Activated T-helper 2 cell treated with anti-CD3 and anti-CD28 coated beads, Interferon-gamma antibody, Interleukin-2, Interleukin-4, amounts not matched to agents 10 μg/mL and 5 μg/mL and 100 μg/mL, durations not matched to agents 14 hours and 24 hours and 36 hours (primary cell): ENCODE data around the gene HAAO. TPM values are rescaled to one million over a fixed set of nuclear protein-coding genes. Genes with fewer than 3 reads are reported as not detected.
A peak's percentile ranks its signal among the peaks of the same experiment; 100 is the strongest.

Experiments
- DNase-seq: peaks from one replicate; pipeline ENCODE4 v3.0.0; 2021; ENCODE audit warnings: low spot score
- H3K27ac Mint-ChIP-seq: one replicate; pipeline ENCODE4 v1.8.0; 2021; ENCODE audit warnings: mixed read lengths
- H3K27me3 Mint-ChIP-seq: one replicate; pipeline ENCODE4 v1.8.0; 2021; ENCODE audit warnings: low read depth, mixed read lengths
- H3K36me3 Mint-ChIP-seq: one replicate; pipeline ENCODE4 v1.8.0; 2021; ENCODE audit warnings: low read depth, mixed read lengths
- H3K4me1 Mint-ChIP-seq: one replicate; pipeline ENCODE4 v1.8.0; 2021; ENCODE audit warnings: low read depth, mixed read lengths
- H3K4me3 Mint-ChIP-seq: one replicate; pipeline ENCODE4 v1.8.0; 2021; ENCODE audit warnings: low read depth, mild to moderate bottlenecking, moderate library complexity, mixed read lengths
- H3K9me3 Mint-ChIP-seq: one replicate; pipeline ENCODE4 v1.8.0; 2021; ENCODE audit warnings: mixed read lengths
- intact Hi-C: fragments of 100-400 bp; cut with micrococcal nuclease; formaldehyde crosslinking; loops from one replicate; pipeline ENCODE4 v1.15.1; 2023
- total RNA-seq: library from RNA; stranded (reverse); gene quantifications from 2 replicates; pipeline ENCODE4 v1.2.3, GENCODE V29; 2022

The HAAO gene
- total RNA-seq, 1 donor from 2014 or later, result 5.1 TPM

- H3K27me3 Mint-ChIP-seq, result peaks cover 7% of the 10 kb centered on the region
- no peak overlapping the region for H3K27ac Mint-ChIP-seq
- H3K9me3 Mint-ChIP-seq, result no peaks in the 10 kb centered on the region
- DNase-seq, result peak; percentile 56
- intact Hi-C loops, result loop anchor here (2.0 to 10.0 kb wide), 4 partner anchors 89 to 779 kb away; no protein-coding TSS in a partner anchor
- no peak overlapping the region for H3K4me3 Mint-ChIP-seq
- H3K4me1 Mint-ChIP-seq, result peaks cover 18% of the 10 kb centered on the region
- no peaks in the 10 kb centered on the region for H3K36me3 Mint-ChIP-seq
Observed at GRCh38 chr2:42828487-42829425, 36.4 kb upstream of the HAAO start.

DNA sequence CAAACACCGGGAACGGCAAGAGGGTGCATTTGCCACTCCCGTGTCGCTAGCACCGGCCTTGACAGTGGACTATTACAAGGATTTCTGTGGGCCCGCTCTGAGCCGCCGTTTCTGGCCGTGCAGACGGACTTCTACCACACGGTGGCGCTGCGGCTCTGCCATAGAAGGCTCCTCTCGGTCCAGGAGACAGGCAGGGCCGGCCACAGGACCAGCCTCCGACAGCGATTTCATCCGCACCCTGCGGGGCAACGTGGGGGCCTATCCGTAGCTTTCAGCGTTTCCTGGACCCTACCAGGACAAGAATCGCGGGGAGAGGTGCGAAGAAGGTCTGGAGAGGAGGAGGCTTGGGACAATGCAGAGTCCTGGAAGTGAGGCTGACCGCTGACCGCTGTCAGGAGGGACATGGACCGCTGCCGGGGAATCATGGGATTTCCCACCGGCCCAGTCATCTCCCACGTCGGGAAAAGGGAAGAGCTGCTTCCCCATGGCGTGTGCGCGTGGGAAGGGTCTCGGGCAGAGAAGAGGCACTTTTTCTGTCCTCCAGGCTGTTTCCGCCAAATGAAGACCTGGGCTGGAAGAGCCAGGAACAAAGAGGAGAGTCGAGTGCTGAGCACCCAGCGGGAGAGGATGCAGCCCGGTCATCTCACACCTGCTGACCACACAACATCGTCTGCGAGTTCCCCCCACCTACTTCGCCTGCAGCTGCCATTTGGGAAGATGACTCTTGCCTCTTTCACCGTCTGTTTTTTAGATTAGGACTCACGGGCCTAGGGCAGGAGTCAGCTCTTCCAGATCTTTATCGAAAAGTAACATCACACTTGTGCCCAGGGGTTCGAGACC is 35.5 kb upstream of the HAAO start:
- Mint-ChIP-seq H3K27ac (no peak overlapping the region), H3K4me3 (peak overlapping the region; percentile 65), H3K4me1 (peaks cover 18% of the 10 kb centered on the region), H3K27me3 (peaks cover 7% of the 10 kb centered on the region), H3K9me3 (no peaks in the 10 kb centered on the region), H3K36me3 (no peaks in the 10 kb centered on the region)
- peak; percentile 67 for DNase-seq
- intact Hi-C loops, result loop anchor here (1.0 to 10.0 kb wide), 6 partner anchors 17 to 779 kb away; no protein-coding TSS in a partner anchor

GRCh38 chr2:42826231-42826630 is 33.8 kb upstream of the HAAO start:
- no peaks in the 10 kb centered on the region for H3K9me3 Mint-ChIP-seq
- H3K36me3 Mint-ChIP-seq, result no peaks in the 10 kb centered on the region
- no peak overlapping the region for H3K27ac Mint-ChIP-seq
- no peak for DNase-seq
- H3K4me1 Mint-ChIP-seq, result peaks cover 18% of the 10 kb centered on the region
- H3K27me3 Mint-ChIP-seq, result peaks cover 7% of the 10 kb centered on the region
- H3K4me3 Mint-ChIP-seq, result no peak overlapping the region
- intact Hi-C loops, result loop anchor here (2.0 to 10.0 kb wide), 4 partner anchors 15 to 781 kb away; no protein-coding TSS in a partner anchor

DNA sequence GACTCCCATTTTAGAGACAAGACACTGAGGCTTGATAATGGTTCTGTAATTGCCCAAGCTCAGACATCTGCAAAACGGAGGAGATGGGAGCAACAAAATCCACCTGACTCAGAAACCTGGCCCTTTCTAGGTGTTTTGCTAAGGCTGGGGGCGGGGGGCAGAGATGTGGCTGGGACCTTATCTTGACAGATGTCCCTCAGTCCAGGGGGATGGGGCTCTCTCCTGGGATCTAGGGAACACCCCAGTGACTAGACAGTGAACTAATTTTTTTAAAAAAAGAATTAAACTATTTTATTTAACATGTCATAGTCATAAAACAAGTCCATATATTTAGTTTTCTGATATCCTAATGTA is 32.0 kb upstream of the HAAO start:
- intact Hi-C loops, result loop anchor here (10.0 kb wide), 1 partner anchor 120 kb away; no protein-coding TSS in a partner anchor
- peaks cover 18% of the 10 kb centered on the region for H3K4me1 Mint-ChIP-seq
- H3K4me3 Mint-ChIP-seq, result no peak overlapping the region
- H3K27me3 Mint-ChIP-seq, result peaks cover 10% of the 10 kb centered on the region
- no peak overlapping the region for H3K27ac Mint-ChIP-seq
- H3K36me3 Mint-ChIP-seq, result no peaks in the 10 kb centered on the region
- H3K9me3 Mint-ChIP-seq, result no peaks in the 10 kb centered on the region
- no peak for DNase-seq

GRCh38 chr2:42823744-42824453 is 31.5 kb upstream of the HAAO start:
- Mint-ChIP-seq H3K27me3 (peaks cover 13% of the 10 kb centered on the region), H3K27ac (no peak overlapping the region), H3K9me3 (no peaks in the 10 kb centered on the region), H3K36me3 (no peaks in the 10 kb centered on the region), H3K4me3 (no peak overlapping the region), H3K4me1 (peaks cover 20% of the 10 kb centered on the region)
- intact Hi-C loops, result loop anchor here (10.0 kb wide), 1 partner anchor 121 kb away; no protein-coding TSS in a partner anchor
- DNase-seq, result no peak

GRCh38 chr2:42819160-42819559 is 26.8 kb upstream of the HAAO start:
- intact Hi-C loops, result loop anchor here (10.0 kb wide), 1 partner anchor 326 kb away; no protein-coding TSS in a partner anchor
- no peak overlapping the region for H3K27ac Mint-ChIP-seq
- H3K9me3 Mint-ChIP-seq, result no peaks in the 10 kb centered on the region
- no peak overlapping the region for H3K4me3 Mint-ChIP-seq
- H3K4me1 Mint-ChIP-seq, result peaks cover 3% of the 10 kb centered on the region
- H3K27me3 Mint-ChIP-seq, result peaks cover 14% of the 10 kb centered on the region
- no peaks in the 10 kb centered on the region for H3K36me3 Mint-ChIP-seq
- no peak for DNase-seq

GRCh38 chr2:42815726-42816125 is 23.3 kb upstream of the HAAO start:
- no peak for DNase-seq
- Mint-ChIP-seq H3K9me3 (no peaks in the 10 kb centered on the region), H3K4me1 (peaks cover 12% of the 10 kb centered on the region), H3K36me3 (peaks cover 6% of the 10 kb centered on the region), H3K27me3 (peaks cover 14% of the 10 kb centered on the region), H3K4me3 (no peak overlapping the region), H3K27ac (no peak overlapping the region)
- intact Hi-C loops, result loop anchor here (10.0 kb wide), 1 partner anchor 329 kb away; no protein-coding TSS in a partner anchor

- intact Hi-C loops, result loop anchor here (5.0 to 10.0 kb wide), 3 partner anchors 331 to 1549 kb away; partner anchors contain the start of genes CAMKMT, PREPL and ZFP36L2
- Mint-ChIP-seq H3K4me1 (peaks cover 18% of the 10 kb centered on the region), H3K27ac (no peak overlapping the region), H3K36me3 (peaks cover 6% of the 10 kb centered on the region), H3K9me3 (no peaks in the 10 kb centered on the region), H3K27me3 (peaks cover 6% of the 10 kb centered on the region), H3K4me3 (no peak overlapping the region)
- DNase-seq, result no peak
Observed at GRCh38 chr2:42813763-42814162, 21.4 kb upstream of the HAAO start.

GRCh38 chr2:42812899-42813479 is 20.6 kb upstream of the HAAO start:
- peaks cover 18% of the 10 kb centered on the region for H3K4me1 Mint-ChIP-seq
- H3K4me3 Mint-ChIP-seq, result peak overlapping the region; percentile 75
- peaks cover 6% of the 10 kb centered on the region for H3K27me3 Mint-ChIP-seq
- H3K9me3 Mint-ChIP-seq, result no peaks in the 10 kb centered on the region
- peaks cover 6% of the 10 kb centered on the region for H3K36me3 Mint-ChIP-seq
- no peak for DNase-seq
- intact Hi-C loops, result loop anchor here (5.0 to 10.0 kb wide), 3 partner anchors 332 to 1549 kb away; partner anchors contain the start of genes CAMKMT, PREPL and ZFP36L2
- peak overlapping the region; percentile 62 for H3K27ac Mint-ChIP-seq

DNA sequence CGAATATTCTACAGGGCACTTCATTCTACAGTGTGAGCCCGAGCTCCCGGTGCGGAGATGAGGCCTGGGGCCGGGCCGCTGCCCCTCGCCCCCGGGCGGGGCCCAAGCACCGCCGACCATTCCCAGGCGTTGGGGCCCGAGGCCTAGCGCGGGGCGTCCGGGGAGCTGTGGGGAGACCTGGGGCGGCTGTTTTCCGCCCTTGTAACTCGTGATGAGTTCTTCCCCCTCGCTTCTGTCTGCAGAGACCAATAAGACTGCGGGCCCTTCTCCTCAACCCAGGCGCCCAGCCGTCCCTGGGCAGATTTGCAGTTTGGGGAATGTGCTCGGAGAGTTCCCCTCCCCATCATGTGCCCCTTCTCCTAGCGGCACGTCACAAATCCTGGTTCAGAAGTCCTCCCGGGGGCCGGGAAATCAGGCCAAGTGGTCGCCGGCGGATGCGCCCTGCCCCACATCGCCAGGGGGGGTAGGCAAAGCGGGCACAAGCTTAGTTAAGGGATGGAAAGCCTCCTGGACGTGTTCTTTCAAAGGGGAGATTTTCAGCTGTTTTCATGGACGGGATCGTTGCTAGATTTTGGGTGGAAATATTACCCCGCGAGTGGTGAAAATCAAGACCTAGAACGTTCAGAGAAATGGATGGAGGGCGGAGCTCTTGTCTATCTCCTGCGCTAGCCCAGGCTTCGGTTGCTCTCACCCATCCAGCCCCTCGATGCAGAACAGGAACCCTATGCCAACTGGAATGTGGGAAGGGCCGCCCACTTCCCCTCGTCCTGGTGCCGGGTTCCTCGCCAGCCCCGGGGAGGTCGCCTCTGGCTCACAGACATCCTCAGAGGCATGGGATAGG is 18.8 kb upstream of the HAAO start:
- H3K9me3 Mint-ChIP-seq, result no peaks in the 10 kb centered on the region
- H3K27me3 Mint-ChIP-seq, result peaks cover 3% of the 10 kb centered on the region
- peaks cover 18% of the 10 kb centered on the region for H3K4me1 Mint-ChIP-seq
- H3K36me3 Mint-ChIP-seq, result peaks cover 6% of the 10 kb centered on the region
- intact Hi-C loops, result loop anchor here (1.0 to 10.0 kb wide), 6 partner anchors 16 to 1551 kb away; partner anchors contain the start of genes CAMKMT, COX7A2L, PREPL and ZFP36L2
- no peak for DNase-seq
- peak overlapping the region; percentile 95 for H3K4me3 Mint-ChIP-seq
- peak overlapping the region; percentile 100 for H3K27ac Mint-ChIP-seq
